Lower leg skin (tissue), 4 donors: Measurements from ENCODE around the gene NFU1. TPM values are rescaled to one million over a fixed set of nuclear protein-coding genes. Genes with fewer than 3 reads are reported as not detected.
"Not testable (repeated sequence)": the region's sequence is repeated elsewhere in the genome, so short reads cannot be mapped to it uniquely, and the experiment has no call there.

Source experiments
- DNase-seq, 2 donors: peaks; one replicate each; pipeline ENCODE4 v3.0.0-alpha.2; 2019; ENCODE audit warnings: low spot score in 2 of 2
- H3K4me3 ChIP-seq: fragments of 200-600 bp; sonication (generic); 2 replicates; pipeline ENCODE4 v1.5.1; 2017; ENCODE audit warnings: mild to moderate bottlenecking, low read depth; ENCODE audit not compliant: poor library complexity, severe bottlenecking
- POLR2A ChIP-seq, 2 donors: fragments of 450-650 bp; IDR thresholded peaks; one replicate each; pipeline ENCODE4 v1.6.1; 2016 to 2017; ENCODE audit warnings: antibody characterized with exemption in 2 of 2, mild to moderate bottlenecking in 1 of 2, moderate library complexity in 1 of 2
- WGBS, 2 donors: methylation state at CpG; one replicate each; pipeline ENCODE4 v1.1.5; 2018; 5-methylcytosine and 5-hydroxymethylcytosine counted together
- intact Hi-C: fragments of 100-400 bp; cut with DNase I; formaldehyde crosslinking; loops from one replicate; pipeline ENCODE4 v1.15.0; 2023; ENCODE audit warnings: low total_unique reads
- total RNA-seq, 4 donors: library from RNA; depleted of rRNA; stranded (reverse); fragments of >200 nt; gene quantifications; one replicate each; pipeline ENCODE4 v1.1.0, GENCODE V29; 2016
- TF ChIP-seq, protein P1 (sequence below), 3 donors: fragments of 450-650 bp; IDR thresholded peaks; one replicate each; pipeline ENCODE4 v1.5.1; 2016; ENCODE audit warnings: antibody characterized with exemption in 3 of 3, mild to moderate bottlenecking in 3 of 3, moderate library complexity in 2 of 3

NFU1 gene
- total RNA-seq, 4 donors from 2014 or later = 12.8 to 28.1 (median 17.9) TPM

DNA sequence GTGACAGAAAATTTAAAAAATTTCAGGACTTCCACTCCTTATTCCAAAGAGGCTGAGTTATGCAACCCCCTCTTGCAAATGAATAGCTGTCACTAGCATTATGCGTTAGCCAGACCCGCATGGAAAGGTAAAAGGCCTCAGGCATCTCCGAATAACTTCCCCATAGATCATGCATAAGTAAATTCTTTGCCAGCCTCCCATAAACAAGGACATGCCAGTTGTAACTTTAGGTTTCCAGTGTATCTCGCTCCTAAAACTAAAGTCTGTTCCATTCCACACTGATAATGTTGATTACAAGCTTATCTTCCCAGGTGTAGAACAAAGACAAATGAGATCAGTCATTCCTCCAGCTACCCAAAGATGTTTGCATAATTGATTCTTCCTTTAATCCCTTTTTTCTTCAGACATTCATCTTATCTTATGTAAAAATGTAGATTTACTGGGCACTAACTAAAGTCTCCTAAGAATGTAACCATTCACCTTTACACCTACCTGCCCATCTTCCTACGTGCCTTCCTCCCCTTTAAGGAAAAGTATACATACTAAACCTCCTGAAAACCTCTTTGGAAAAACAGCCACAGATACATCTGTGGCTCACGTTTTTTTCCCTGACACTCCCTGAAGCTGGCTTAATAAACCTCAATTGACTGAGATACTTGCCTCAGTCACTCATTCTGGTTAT, 13.6 kb upstream of the NFU1 start:
- 63 to 67% methylated on average over 6 of the region's 6 CpGs for WGBS, 2 donors
- intact Hi-C loops = no loop called here
- DNase-seq = no peak
- H3K4me3 ChIP-seq = no peak overlapping the region
- no peak for TF ChIP-seq POLR2A (IDR thresholded peaks at IDR 0.05)
- TF ChIP-seq, protein P1, sequence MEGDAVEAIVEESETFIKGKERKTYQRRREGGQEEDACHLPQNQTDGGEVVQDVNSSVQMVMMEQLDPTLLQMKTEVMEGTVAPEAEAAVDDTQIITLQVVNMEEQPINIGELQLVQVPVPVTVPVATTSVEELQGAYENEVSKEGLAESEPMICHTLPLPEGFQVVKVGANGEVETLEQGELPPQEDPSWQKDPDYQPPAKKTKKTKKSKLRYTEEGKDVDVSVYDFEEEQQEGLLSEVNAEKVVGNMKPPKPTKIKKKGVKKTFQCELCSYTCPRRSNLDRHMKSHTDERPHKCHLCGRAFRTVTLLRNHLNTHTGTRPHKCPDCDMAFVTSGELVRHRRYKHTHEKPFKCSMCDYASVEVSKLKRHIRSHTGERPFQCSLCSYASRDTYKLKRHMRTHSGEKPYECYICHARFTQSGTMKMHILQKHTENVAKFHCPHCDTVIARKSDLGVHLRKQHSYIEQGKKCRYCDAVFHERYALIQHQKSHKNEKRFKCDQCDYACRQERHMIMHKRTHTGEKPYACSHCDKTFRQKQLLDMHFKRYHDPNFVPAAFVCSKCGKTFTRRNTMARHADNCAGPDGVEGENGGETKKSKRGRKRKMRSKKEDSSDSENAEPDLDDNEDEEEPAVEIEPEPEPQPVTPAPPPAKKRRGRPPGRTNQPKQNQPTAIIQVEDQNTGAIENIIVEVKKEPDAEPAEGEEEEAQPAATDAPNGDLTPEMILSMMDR (IDR thresholded peaks at IDR 0.05) = no peak

- no peak overlapping the region for H3K4me3 ChIP-seq
- TF ChIP-seq, protein P1 (IDR thresholded peaks at IDR 0.05) = no peak
- TF ChIP-seq POLR2A (IDR thresholded peaks at IDR 0.05) = no peak
- intact Hi-C loops = no loop called here
- DNase-seq = no peak
- WGBS, 2 donors = 72 to 80% methylated on average over 5 of the region's 5 CpGs
These were observed 12.7 kb upstream of the NFU1 start for GRCh38 chr2:69449906-69450305.

DNA sequence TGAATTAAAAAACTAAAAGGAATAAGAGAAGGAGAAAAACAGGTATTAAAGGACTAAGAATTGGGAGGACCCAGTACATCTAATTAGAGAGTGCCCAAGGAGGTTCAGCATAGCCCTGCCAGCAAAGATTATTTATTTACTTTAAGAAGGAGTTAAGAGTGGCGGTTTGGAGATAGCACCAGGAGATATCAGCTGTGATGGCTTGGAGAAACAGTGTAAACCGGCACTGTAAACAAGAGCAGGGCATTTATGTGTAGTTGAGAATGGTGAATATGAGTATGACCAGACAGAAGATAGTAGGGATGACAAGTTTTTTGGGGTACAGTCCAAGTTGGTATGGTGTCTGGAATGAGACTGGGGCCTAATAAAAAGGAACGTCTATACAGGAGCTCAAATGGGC, 6.4 kb upstream of the NFU1 start:
- DNase-seq, H3K4me3 ChIP-seq, intact Hi-C loops: not testable (repeated sequence)
- WGBS, 2 donors = 77 to 78% methylated on average over 3 of the region's 3 CpGs

- intact Hi-C loops, H3K4me3 ChIP-seq, DNase-seq: not testable (repeated sequence)
- WGBS, 2 donors = 97 to 98% methylated on average over 2 of the region's 2 CpGs
These were observed 2.3 kb upstream of the NFU1 start for GRCh38 chr2:69439499-69439898.

- 90 to 93% methylated on average over 6 of the region's 6 CpGs for WGBS, 2 donors
- intact Hi-C loops = no loop called here
These were observed 1.3 kb upstream of the NFU1 start for GRCh38 chr2:69438580-69438979.

DNA sequence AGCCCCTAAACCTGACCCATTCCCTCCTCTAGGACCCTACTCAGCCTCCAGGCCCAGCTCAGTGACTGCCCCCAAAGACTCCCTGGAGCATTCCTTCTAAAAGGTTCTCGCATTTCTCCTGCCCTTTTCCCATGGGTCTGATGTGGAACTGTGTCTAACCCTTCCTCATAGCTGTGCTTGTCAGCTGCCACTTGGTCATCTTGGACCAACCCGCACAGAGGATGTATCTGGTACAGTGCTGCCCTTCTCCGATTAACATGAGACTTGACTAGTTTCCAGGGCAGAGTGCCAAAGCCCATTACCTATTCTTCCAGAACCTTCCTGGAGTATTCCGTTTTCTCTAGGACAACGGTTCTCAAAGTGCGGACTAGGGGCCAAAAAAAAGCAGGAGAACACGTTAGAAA, 518 bp upstream of the NFU1 start:
- H3K4me3 ChIP-seq = peak overlapping the region; percentile 62
- intact Hi-C loops = no loop called here
- TF ChIP-seq, protein P1 (IDR thresholded peaks at IDR 0.05) = no peak
- no peak for TF ChIP-seq POLR2A (IDR thresholded peaks at IDR 0.05)
- WGBS, 2 donors = 28 to 34% methylated on average over 7 of the region's 7 CpGs
- DNase-seq = peak in 1 of 2 donors; percentile 63

More at GRCh38 chr2:69438580-69438979, 1.3 kb upstream of the NFU1 start:
- no peak for TF ChIP-seq POLR2A (IDR thresholded peaks at IDR 0.05)
- TF ChIP-seq, protein P1 (IDR thresholded peaks at IDR 0.05) = no peak
- H3K4me3 ChIP-seq = no peak overlapping the region
- no peak for DNase-seq

- DNase-seq = no peak
- H3K4me3 ChIP-seq = peak overlapping the region; percentile 62
- intact Hi-C loops = no loop called here
- TF ChIP-seq POLR2A (IDR thresholded peaks at IDR 0.05) = no peak
- TF ChIP-seq, protein P1 (IDR thresholded peaks at IDR 0.05) = no peak
- 4 to 5% methylated on average over 5 of the region's 5 CpGs for WGBS, 2 donors
These were observed 668 bp downstream of the NFU1 start for GRCh38 chr2:69436596-69436937.
